CD4-positive, alpha-beta T cell (primary cell): ENCODE measurements around the gene CCL17. TPM values are rescaled to one million over a fixed set of nuclear protein-coding genes. Genes with fewer than 3 reads are reported as not detected.

Experiments used
- ATAC-seq: fragments of 200-7000 bp; cut with Tn5 transposase; one replicate; pipeline ENCODE4 v1.10.0; 2022; ENCODE audit warnings: mild to moderate bottlenecking; ENCODE audit not compliant: poor library complexity
- CTCF ChIA-PET: fragments of 350-600 bp; sonication (Branson Sonifier 250); formaldehyde crosslinking; loops from one replicate; lab custom pipeline; 2021; ENCODE audit warnings: antibody characterized with exemption, inconsistent platforms; lab: Charles Lee
- POLR2A ChIA-PET: fragments of 350-600 bp; sonication (Branson Sonifier 250); formaldehyde crosslinking; loops from one replicate; lab custom pipeline; 2021; ENCODE audit warnings: antibody characterized with exemption, inconsistent platforms; lab: Charles Lee
- DNase-seq, 14 experiments: peaks; one replicate each; pipeline ENCODE4 v3.0.0-alpha.2; 2013 to 2020; ENCODE audit warnings: mixed read lengths in 2 of 14
- H3K27ac ChIP-seq, 2 donors: one replicate each; pipeline versions ENCODE4 v1.5.1 to v1.7.0; 2013; ENCODE audit warnings: low read length in 2 of 2, low read depth in 1 of 2, mild to moderate bottlenecking in 1 of 2
- H3K27me3 ChIP-seq, 2 experiments: 1 replicate in 1 of 2; 2 replicates in 1 of 2; pipeline versions ENCODE4 v1.6.1 to v1.7.0; 2013; ENCODE audit warnings: low read length in 2 of 2, control low read depth in 1 of 2, mild to moderate bottlenecking in 1 of 2, moderate library complexity in 1 of 2; ENCODE audit not compliant: insufficient read depth in 2 of 2, control insufficient read depth in 1 of 2
- H3K36me3 ChIP-seq: one replicate; pipeline ENCODE4 v1.6.1; 2013; ENCODE audit warnings: low read length, control low read depth; ENCODE audit not compliant: insufficient read depth
- H3K4me1 ChIP-seq: one replicate; pipeline ENCODE4 v1.6.1; 2013; ENCODE audit warnings: low read length, control low read depth; ENCODE audit not compliant: insufficient read depth
- H3K4me3 ChIP-seq: one replicate; pipeline ENCODE4 v1.5.1; 2013; ENCODE audit warnings: mild to moderate bottlenecking, low read length, moderate library complexity
- H3K9me3 ChIP-seq, 2 experiments: 1 replicate in 1 of 2; 2 replicates in 1 of 2; pipeline versions ENCODE4 v1.6.1 to v1.7.0; 2013; ENCODE audit warnings: low read length in 2 of 2, mild to moderate bottlenecking in 2 of 2, control low read depth in 1 of 2, moderate library complexity in 1 of 2; ENCODE audit not compliant: control insufficient read depth in 1 of 2, insufficient read depth in 1 of 2
- H3K27ac Mint-ChIP-seq: one replicate; pipeline ENCODE4 v1.8.0; 2020; ENCODE audit warnings: mixed read lengths
- H3K27me3 Mint-ChIP-seq: one replicate; pipeline ENCODE4 v1.8.0; 2021; ENCODE audit warnings: mixed read lengths
- H3K36me3 Mint-ChIP-seq: one replicate; pipeline ENCODE4 v1.8.0; 2021; ENCODE audit warnings: low read depth, mixed read lengths
- H3K4me1 Mint-ChIP-seq: one replicate; pipeline ENCODE4 v1.8.0; 2021; ENCODE audit warnings: low read depth, mixed read lengths
- H3K4me3 Mint-ChIP-seq: one replicate; pipeline ENCODE4 v1.8.0; 2020; ENCODE audit warnings: mild to moderate bottlenecking, mixed read lengths
- H3K9me3 Mint-ChIP-seq: one replicate; pipeline ENCODE4 v1.8.0; 2020; ENCODE audit warnings: mixed read lengths
- intact Hi-C, 2 experiments: fragments of 100-400 bp; cut with DNase I in 1 of 2; cut with micrococcal nuclease in 1 of 2; formaldehyde crosslinking; loops; one replicate each; pipeline versions ENCODE4 v1.15.1 to v1.9.0; 2023 to 2025; cut with DNase I, micrococcal nuclease
- polyA plus RNA-seq, 2 donors: library from polyadenylated mRNA; unstranded; fragments of 120-200 nt; gene quantifications; one replicate each; pipeline ENCODE4 v1.2.1, GENCODE V29; 2013
- total RNA-seq, 174 experiments: library from RNA in 2 of 174; stranded (reverse) in 2 of 174; gene quantifications; one replicate each; pipeline ENCODE4 v1.2.3 and lab custom pipeline; 2021 to 2026
- TF ChIP-seq, protein P1 (sequence below): fragments of 200-600 bp; IDR thresholded peaks from one replicate; pipeline ENCODE4 v1.8.0; 2022; ENCODE audit warnings: antibody characterized with exemption, mild to moderate bottlenecking

Gene CCL17
- not detected for total RNA-seq
- not detected for polyA plus RNA-seq (2013, experiment 1 of 2)
- polyA plus RNA-seq (2013, experiment 2 of 2) = not detected
- 0 to 9.4 (median 0) reads per million in 172 experiments for total RNA-seq (lab: John Stamatoyannopoulos, UW)

- H3K9me3 ChIP-seq = no peaks in the 10 kb centered on the region
- Mint-ChIP-seq H3K27ac (no peak within 1 kb of the TSS), H3K9me3 (no peaks in the 10 kb centered on the region), H3K27me3 (no peaks in the 10 kb centered on the region), H3K36me3 (no peaks in the 10 kb centered on the region), H3K4me1 (no peaks in the 10 kb centered on the region), H3K4me3 (no peak within 1 kb of the TSS)
- no peaks in the 10 kb centered on the region for H3K36me3 ChIP-seq
- intact Hi-C loops = no loop called here
- no peaks in the 10 kb centered on the region for H3K27me3 ChIP-seq
- no peak within 1 kb of the TSS for H3K4me3 ChIP-seq
- POLR2A ChIA-PET = no interaction called here
- ATAC-seq = no peak
- TF ChIP-seq, protein P1, sequence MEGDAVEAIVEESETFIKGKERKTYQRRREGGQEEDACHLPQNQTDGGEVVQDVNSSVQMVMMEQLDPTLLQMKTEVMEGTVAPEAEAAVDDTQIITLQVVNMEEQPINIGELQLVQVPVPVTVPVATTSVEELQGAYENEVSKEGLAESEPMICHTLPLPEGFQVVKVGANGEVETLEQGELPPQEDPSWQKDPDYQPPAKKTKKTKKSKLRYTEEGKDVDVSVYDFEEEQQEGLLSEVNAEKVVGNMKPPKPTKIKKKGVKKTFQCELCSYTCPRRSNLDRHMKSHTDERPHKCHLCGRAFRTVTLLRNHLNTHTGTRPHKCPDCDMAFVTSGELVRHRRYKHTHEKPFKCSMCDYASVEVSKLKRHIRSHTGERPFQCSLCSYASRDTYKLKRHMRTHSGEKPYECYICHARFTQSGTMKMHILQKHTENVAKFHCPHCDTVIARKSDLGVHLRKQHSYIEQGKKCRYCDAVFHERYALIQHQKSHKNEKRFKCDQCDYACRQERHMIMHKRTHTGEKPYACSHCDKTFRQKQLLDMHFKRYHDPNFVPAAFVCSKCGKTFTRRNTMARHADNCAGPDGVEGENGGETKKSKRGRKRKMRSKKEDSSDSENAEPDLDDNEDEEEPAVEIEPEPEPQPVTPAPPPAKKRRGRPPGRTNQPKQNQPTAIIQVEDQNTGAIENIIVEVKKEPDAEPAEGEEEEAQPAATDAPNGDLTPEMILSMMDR = no peak
- CTCF ChIA-PET = no interaction called here
- H3K4me1 ChIP-seq = no peaks in the 10 kb centered on the region
- no peak for DNase-seq
- H3K27ac ChIP-seq = no peak within 1 kb of the TSS
These were observed at the start of gene CCL17 for GRCh38 chr16:57403965-57404817. TSS of gene CCL17 (plus strand) at chr16:57404767. CDS start at chr16:57413933, 9,166 bp downstream.

GRCh38 chr16:57355898-57356414 is 48.6 kb upstream of the CCL17 start:
- intact Hi-C loops = no loop called here
- Mint-ChIP-seq H3K9me3 (no peaks in the 10 kb centered on the region), H3K4me3 (no peak overlapping the region), H3K27ac (no peak overlapping the region), H3K27me3 (no peaks in the 10 kb centered on the region), H3K4me1 (no peaks in the 10 kb centered on the region), H3K36me3 (no peaks in the 10 kb centered on the region)
- H3K36me3 ChIP-seq = no peaks in the 10 kb centered on the region
- TF ChIP-seq, protein P1 = no peak
- H3K27ac ChIP-seq = no peak overlapping the region
- H3K4me1 ChIP-seq = no peaks in the 10 kb centered on the region
- no peak for DNase-seq
- no peaks in the 10 kb centered on the region for H3K27me3 ChIP-seq
- ChIA-PET POLR2A (no interaction called here), CTCF (no interaction called here)
- H3K4me3 ChIP-seq = no peak overlapping the region
- H3K9me3 ChIP-seq = no peaks in the 10 kb centered on the region
- ATAC-seq = no peak

DNA sequence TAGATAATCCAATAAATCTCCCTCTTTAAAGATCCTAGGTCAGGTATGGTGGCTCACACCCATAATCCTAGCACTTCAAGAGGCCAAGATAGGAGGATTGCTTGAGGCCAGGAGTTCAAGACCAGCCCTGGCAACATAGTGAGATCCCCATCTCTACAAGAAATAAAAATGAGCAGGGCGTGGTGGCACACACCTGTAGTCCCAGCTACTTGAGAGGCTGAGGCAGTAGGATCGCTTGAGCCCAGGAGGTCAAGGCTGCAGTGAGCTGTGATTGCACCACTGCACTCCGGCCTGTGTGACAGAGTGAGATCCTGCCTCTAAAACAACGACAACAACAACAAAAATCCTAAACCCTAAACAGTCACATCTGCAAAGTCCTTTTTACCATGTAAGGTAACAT is 48.0 kb upstream of the CCL17 start:
- H3K4me1 ChIP-seq = no peaks in the 10 kb centered on the region
- TF ChIP-seq, protein P1 = no peak
- no peak overlapping the region for H3K4me3 ChIP-seq
- intact Hi-C loops = no loop called here
- H3K4me3 Mint-ChIP-seq = no peak overlapping the region
- no peak overlapping the region for H3K27ac Mint-ChIP-seq
- H3K9me3 Mint-ChIP-seq = no peaks in the 10 kb centered on the region
- H3K27ac ChIP-seq = no peak overlapping the region
- no peaks in the 10 kb centered on the region for H3K36me3 ChIP-seq
- no peaks in the 10 kb centered on the region for H3K4me1 Mint-ChIP-seq
- DNase-seq (no peak), ATAC-seq (no peak)
- ChIA-PET POLR2A (no interaction called here), CTCF (no interaction called here)
- no peaks in the 10 kb centered on the region for H3K27me3 ChIP-seq
- H3K27me3 Mint-ChIP-seq = no peaks in the 10 kb centered on the region
- H3K36me3 Mint-ChIP-seq = no peaks in the 10 kb centered on the region
- no peaks in the 10 kb centered on the region for H3K9me3 ChIP-seq
